ENCODE results near the gene FMN1. TPM values are rescaled to one million over a fixed set of nuclear protein-coding genes. Genes with fewer than 3 reads are reported as not detected.
A peak's percentile ranks its signal among the peaks of the same experiment; 100 is the strongest.
"Not testable (repeated sequence)": the region's sequence is repeated elsewhere in the genome, so short reads cannot be mapped to it uniquely, and the experiment has no call there.

FMN1 gene
- polyA plus RNA-seq, 5 donors: 3.1 to 9.4 (median 6.8) TPM

GRCh38 chr15:32977506-32977905 lies 217.0 kb downstream of the FMN1 start:
- DNase-seq: no peak

- no peak for DNase-seq
These were observed 219.8 kb downstream of the FMN1 start for GRCh38 chr15:32974691-32975090.

GRCh38 chr15:32972686-32973085 lies 221.8 kb downstream of the FMN1 start:
- DNase-seq: no peak

GRCh38 chr15:32970847-32971246 lies 223.7 kb downstream of the FMN1 start:
- DNase-seq: no peak

GRCh38 chr15:32967521-32967920 lies 227.0 kb downstream of the FMN1 start:
- DNase-seq: no peak

DNA sequence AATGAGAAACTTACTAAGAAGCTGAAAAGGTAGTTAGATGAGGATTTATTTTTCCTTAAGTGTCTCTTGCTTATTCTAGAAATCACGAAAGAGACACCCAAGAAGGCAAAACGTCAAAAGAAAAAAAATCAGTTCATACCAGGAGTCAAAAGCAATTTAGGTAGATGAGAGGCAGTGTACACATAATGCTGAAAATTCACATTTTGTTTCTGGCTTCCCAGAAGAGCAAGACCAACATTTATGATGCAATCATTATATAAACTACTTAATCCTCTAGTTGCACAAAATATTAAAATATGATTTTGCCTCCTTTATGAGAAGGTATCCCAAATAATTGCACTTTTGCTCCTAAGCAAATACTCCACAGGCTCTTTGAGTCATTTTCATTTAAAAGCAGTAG lies 228.0 kb downstream of the FMN1 start:
- no peak for DNase-seq

DNA sequence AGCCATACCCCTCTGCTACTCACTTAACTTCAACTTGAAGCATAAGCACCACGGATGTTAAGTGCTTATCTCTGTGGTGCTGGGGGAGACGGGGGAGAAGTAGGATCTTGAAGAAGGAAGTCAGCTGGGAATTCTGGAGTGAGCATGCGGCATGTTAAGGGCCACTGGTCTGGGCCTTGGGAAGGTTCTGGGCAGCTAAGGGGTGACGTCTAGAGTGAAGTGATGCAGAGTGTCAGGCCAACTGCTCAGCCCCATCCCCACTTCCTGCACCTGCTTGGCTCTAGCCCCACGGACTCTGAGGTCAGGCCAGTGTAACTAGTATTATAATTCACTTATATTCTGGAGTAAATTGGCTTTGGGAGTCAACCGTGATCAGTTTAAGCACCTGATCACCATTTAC lies 228.6 kb downstream of the FMN1 start:
- DNase-seq: no peak

GRCh38 chr15:32959077-32959476 lies 235.4 kb downstream of the FMN1 start:
- DNase-seq: no peak

DNA sequence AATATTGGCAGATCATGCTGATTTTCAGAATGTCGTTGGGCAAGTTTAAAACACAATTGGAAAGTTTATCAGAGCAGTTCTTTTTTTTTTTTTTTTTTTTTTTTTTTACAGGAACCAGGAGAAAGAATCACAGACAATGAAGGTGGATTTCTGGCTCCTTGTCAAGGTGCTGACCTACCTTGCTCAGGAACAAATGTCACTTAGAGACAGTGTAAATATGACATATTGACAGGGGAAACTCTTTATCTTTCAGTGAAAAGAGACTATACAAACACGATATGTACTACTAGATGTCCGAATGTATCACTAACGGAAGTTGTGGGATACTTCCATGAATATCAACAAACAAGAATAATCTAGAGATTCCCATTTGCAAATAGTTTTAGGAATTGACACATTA lies 237.3 kb downstream of the FMN1 start:
- DNase-seq: no peak

- no peak for DNase-seq
These were observed 237.8 kb downstream of the FMN1 start for GRCh38 chr15:32956711-32957110.

DNA sequence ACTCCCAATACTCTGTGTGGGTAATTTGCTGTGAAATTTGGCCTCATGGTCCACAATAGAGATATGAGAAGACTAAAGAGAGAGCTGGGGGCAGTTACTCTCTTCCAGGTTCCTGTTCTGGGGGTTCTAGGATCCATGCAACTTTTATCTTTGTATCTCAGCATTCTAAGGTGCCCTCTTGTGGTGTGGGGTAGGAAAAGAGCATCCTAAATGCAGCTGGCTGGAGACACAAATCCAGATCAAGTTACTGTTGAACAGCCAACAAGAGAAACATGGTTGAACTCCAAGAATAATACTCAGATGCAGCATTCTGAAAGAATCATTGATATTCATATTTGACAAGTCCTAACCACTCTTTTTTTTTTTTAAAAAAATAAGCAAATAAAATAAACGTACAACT lies 238.5 kb downstream of the FMN1 start:
- DNase-seq: no peak

DNA sequence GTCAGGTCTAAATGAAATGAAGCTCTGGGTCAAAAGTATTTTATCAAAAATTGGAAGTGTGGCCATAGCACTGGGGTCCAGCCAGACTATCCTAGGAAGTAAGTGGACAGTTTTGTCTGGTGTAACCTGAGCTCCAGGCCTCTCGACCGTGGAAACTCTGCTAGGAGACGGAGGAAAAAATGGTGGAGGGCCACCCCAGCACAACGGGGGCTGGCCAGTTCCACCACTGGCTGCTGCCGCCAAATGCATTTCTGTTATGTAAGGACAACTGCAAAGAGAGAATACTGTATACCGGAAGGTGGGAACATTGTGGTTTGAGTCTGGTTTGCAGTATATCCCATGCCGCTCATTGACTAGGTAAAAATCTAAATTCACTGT lies 241.0 kb downstream of the FMN1 start:
- no peak for DNase-seq

GRCh38 chr15:32952901-32953532 lies 241.5 kb downstream of the FMN1 start:
- peak; percentile 15 to 36 for DNase-seq

DNA sequence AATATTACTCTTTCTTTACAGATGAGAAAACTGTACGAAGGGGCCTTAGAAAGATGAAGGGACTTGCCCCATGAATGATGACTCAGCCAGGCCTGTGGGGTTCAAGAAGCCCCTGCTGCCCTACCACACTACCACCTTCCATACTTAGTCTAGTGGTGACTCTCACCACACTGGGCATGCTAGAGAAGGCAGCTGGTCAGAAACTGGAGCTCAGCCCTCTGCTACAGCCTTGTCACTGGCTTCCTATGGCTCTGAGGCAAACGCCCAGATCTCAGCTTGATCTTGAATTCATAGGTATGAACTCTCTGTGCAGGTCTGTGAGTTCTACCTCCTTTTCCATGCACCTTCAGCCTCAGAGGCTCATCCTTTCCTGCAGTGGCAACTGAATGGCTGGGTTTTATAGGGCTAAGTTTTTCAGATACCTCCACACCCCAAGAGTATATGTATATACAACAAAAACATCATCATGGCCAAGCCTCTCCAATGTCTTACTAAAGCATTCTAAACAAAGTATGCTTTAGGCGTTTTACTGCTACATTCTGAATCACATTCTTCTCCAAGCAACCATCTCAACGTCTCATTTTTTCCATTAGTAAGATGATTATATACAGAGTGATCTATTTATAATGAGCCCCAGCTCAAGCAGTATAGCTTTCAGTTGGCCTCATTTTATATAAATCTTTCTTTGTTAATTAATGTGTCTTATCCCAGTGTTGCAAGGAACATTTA lies 242.6 kb downstream of the FMN1 start:
- DNase-seq: no peak

- not testable (repeated sequence) for DNase-seq
These were observed 244.5 kb downstream of the FMN1 start for GRCh38 chr15:32950051-32950450.

- no peak for DNase-seq
These were observed 248.3 kb downstream of the FMN1 start for GRCh38 chr15:32946210-32946609.

DNA sequence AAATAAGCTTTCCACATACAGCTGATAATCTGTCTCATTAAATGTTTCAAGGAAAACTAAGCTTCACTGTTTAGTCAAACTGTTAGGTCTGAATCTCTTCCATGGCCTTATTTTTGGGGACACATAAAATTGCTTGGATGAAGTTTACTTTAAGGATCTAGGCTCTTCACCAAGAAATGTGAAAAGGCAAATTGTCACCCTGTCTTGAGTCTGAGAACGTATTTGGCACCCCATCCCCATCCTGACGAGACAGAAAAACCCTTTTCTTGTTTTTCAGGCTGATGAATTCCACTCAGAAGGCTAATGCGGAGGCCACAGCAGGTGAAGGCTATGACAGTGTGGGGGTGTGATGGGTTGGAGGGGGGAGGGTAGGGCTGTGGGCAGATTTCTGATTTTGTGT lies 250.1 kb downstream of the FMN1 start:
- DNase-seq: no peak

GRCh38 chr15:32943711-32944110 lies 250.8 kb downstream of the FMN1 start:
- no peak for DNase-seq

- DNase-seq: no peak
These were observed 252.1 kb downstream of the FMN1 start for GRCh38 chr15:32942401-32942841.

DNA sequence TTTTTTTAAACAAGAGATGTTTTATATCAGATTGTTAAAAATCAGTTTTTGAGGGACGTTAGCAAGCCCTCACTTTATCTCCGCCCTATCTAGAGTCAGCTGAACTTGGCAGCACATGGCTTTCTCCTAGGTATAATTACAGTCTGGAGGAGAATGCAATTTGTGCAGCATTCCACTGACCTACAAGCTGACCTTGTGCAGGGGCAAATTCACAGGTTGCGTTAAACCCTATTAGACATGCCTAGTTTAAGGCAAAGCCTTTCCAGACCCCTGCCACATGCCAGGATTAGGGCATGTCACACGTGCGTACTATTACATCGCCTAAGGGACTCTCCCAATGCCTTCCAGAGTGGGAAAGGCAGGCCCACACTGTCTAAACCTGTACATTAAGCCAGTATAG lies 252.7 kb downstream of the FMN1 start:
- DNase-seq: no peak

DNA sequence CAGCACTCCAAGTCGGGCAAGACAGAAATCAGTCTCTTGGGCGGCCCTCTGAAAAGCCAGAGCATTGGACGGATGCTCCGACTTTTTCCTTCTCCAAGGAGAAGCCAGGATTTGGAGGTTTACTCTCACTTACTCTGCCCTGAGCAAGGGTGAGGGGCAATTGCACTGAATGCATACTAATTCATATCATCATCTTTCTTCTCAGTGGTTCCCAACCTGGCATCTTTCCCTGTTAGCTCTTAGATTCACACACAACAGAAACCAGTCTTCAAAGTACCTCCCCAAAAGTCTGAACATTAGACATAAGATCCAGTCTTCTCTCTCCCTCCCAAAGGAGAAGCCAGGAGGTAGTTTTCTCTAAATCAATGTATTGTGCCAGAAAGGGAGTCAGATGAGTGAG lies 257.5 kb downstream of the FMN1 start:
- no peak for DNase-seq

DNA sequence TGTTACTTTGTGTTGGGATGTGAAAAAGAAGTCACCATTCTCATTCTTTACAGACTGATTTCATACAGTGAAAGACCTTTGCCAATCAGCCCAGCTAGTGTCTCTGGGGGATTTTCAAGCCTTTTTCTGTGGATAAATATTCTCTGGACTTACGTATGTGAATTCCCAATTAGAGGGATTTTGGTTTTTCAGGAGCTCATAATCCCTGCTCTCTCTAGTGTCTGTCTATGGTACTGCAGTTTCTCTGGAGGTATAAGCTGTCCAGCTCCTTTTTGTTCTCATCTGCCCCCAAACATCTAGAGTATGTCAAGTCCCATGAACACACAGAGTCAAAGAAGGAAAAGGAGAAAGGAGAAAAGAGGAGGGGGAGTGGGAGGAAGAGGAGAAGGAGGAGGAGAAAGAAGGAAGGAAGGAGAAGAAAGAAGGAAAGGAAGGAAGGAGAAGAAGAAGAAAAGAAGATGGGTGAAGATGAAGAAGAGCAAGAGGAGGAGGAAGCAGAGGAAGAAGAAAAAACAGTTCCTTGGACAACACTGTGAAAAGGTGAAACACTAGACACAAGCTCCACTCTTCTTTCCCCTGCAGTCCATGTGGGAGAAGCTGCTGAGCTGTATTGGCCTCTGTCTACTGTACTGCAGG lies 258.1 kb downstream of the FMN1 start:
- DNase-seq: no peak

DNA sequence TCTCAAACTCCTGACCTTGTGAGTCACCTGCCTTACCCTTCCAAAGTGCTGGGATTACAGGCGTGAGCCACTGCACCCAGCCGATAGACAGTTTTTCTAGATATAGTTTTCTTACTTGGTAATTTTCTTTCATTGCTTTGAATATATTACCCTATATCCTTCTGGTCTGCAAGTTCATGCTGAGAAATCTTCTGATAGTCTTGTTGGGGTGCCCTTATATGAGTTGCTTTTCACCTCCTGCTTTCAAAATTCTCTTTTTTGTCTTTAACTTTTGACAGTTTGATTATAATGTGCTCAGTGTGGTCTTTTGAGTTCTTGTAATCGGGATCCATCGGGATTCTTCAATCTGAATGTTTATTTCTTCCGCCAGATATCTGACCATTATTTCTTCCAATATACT lies 259.4 kb downstream of the FMN1 start:
- DNase-seq: no peak
